SK-N-SH treated with all-trans-retinoic acid at 6 μM for 48 hours (cell line): ENCODE data around the gene METRNL.

ENCODE experiments used
- ARNTL ChIP-seq: fragments of 450-650 bp; formaldehyde crosslinking; IDR thresholded peaks from 2 replicates; pipeline ENCODE4 v1.5.0; 2020; ENCODE audit warnings: low read depth, mild to moderate bottlenecking, moderate library complexity, borderline replicate concordance
- CREB5 ChIP-seq: fragments of 250-450 bp; sonication (Bioruptor Pico); IDR thresholded peaks from 2 replicates; pipeline ENCODE4 v1.5.1; 2020; ENCODE audit warnings: low read depth, mild to moderate bottlenecking, moderate library complexity
- CSDC2 ChIP-seq: fragments of 250-450 bp; sonication (Bioruptor Pico); IDR thresholded peaks from 2 replicates; pipeline ENCODE4 v1.5.0; 2020; ENCODE audit warnings: mild to moderate bottlenecking, moderate library complexity
- ESRRG ChIP-seq: fragments of 250-450 bp; sonication (Bioruptor Pico); IDR thresholded peaks from 2 replicates; pipeline ENCODE4 v1.6.1; 2021; ENCODE audit warnings: mild to moderate bottlenecking
- GLIS3 ChIP-seq: fragments of 250-450 bp; sonication (Bioruptor Pico); IDR thresholded peaks from 2 replicates; pipeline ENCODE4 v1.5.0; 2020; ENCODE audit warnings: mild to moderate bottlenecking, moderate library complexity
- PATZ1 ChIP-seq: fragments of 250-450 bp; sonication (Bioruptor Pico); IDR thresholded peaks from 2 replicates; pipeline ENCODE4 v1.8.0; 2020; ENCODE audit warnings: mild to moderate bottlenecking, moderate library complexity, borderline replicate concordance
- TOX ChIP-seq: fragments of 250-450 bp; sonication (Bioruptor Pico); IDR thresholded peaks from 2 replicates; pipeline ENCODE4 v1.8.0; 2021; ENCODE audit warnings: mild to moderate bottlenecking, moderate library complexity, borderline replicate concordance
- ZFP3 ChIP-seq: fragments of 250-450 bp; sonication (Bioruptor Pico); IDR thresholded peaks from 2 replicates; pipeline ENCODE4 v1.5.0; 2020; ENCODE audit warnings: mild to moderate bottlenecking, moderate library complexity

- TF ChIP-seq CREB5 (CRISPR knock-in tag), result no peak
- TF ChIP-seq TOX (CRISPR knock-in tag), result no peak
- no peak for TF ChIP-seq PATZ1 (CRISPR knock-in tag)
- no peak for TF ChIP-seq ZFP3 (CRISPR knock-in tag)
- no peak for TF ChIP-seq ARNTL
- TF ChIP-seq ESRRG (CRISPR knock-in tag), result no peak
- no peak for TF ChIP-seq GLIS3 (CRISPR knock-in tag)
- TF ChIP-seq CSDC2 (CRISPR knock-in tag), result no peak
Observed at GRCh38 chr17:83094291-83094690, 14.9 kb downstream of the METRNL start.
